K562 (cell line): Measurements from ENCODE around the gene POLR3GL. TPM values are rescaled to one million over a fixed set of nuclear protein-coding genes. Genes with fewer than 3 reads are reported as not detected.

Experiments
- DEAF1 ChIP-seq: fragments of 450-650 bp; formaldehyde crosslinking; IDR thresholded peaks from 2 replicates; pipeline ENCODE4 v1.4.0; 2020; ENCODE audit warnings: mild to moderate bottlenecking, moderate library complexity
- E2F3 ChIP-seq: fragments of 250-450 bp; sonication (Bioruptor Pico); IDR thresholded peaks from 2 replicates; pipeline ENCODE4 v1.4.0; 2020; ENCODE audit warnings: mild to moderate bottlenecking
- KLF10 ChIP-seq: fragments of 250-450 bp; sonication (Bioruptor Pico); IDR thresholded peaks from 2 replicates; pipeline ENCODE4 v1.6.1; 2021; ENCODE audit warnings: matching md5 sums
- MNT ChIP-seq, 2 experiments: fragments of 450-650 bp; conservative IDR thresholded peaks; 2 replicates each; pipeline ENCODE4 v1.6.1; 2017; ENCODE audit warnings: mild to moderate bottlenecking in 2 of 2, moderate library complexity in 2 of 2
- PRDM10 ChIP-seq: fragments of 450-650 bp; IDR thresholded peaks from 2 replicates; pipeline ENCODE4 v1.6.1; 2018; ENCODE audit not compliant: partially characterized antibody
- polyA plus RNA-seq, 8 experiments: library from polyadenylated mRNA; depleted of rRNA in 4 of 8; stranded (reverse) in 5 of 8; unstranded in 3 of 8; fragments of >200 nt; fragmentation: Nextera tagmentation in 2 of 8; fragmentation: Illumina TruSeq in 1 of 8; extraction: Ambion mirVana in 2 of 8; extraction: Trizol in 1 of 8; gene quantifications; 2 replicates each; pipeline versions ENCODE4 v1.2.1 to v1.2.3, GENCODE V29; 2011 to 2014; ENCODE audit warnings: inconsistent platforms in 1 of 8, missing spikeins in 1 of 8
- total RNA-seq, 7 experiments: library from RNA; depleted of rRNA in 6 of 7; stranded (reverse); fragments of >200 nt in 6 of 7; fragmentation: Illumina TruSeq in 2 of 7; extraction: Trizol in 2 of 7; gene quantifications; 2 replicates each; pipeline versions ENCODE4 v1.2.1 to v1.2.3, GENCODE V29; 2011 to 2021; ENCODE audit warnings: low replicate concordance in 1 of 7

Gene POLR3GL
- total and polyA plus RNA-seq, 9 of the 15 experiments (the other 6 are each of a cell fraction or from before 2014, with no cell fraction given), result 14.6 to 48.4 (median 38.2) TPM

- TF ChIP-seq PRDM10, result peak; percentile 91
- no peak for TF ChIP-seq E2F3 (CRISPR knock-in tag)
- TF ChIP-seq DEAF1 (CRISPR knock-in tag), result 0 out of 2 replicates have a peak, but pooled peaks have one; percentile 11
- TF ChIP-seq KLF10 (CRISPR knock-in tag), result no peak
- no peak for TF ChIP-seq MNT (conservative IDR thresholded peaks at IDR 0.05)
Measured at GRCh38 chr1:145927916-145928643, 36.4 kb upstream of the POLR3GL start (continued).
